SK-N-MC (cell line): ENCODE results near the gene ISG20.
"Not testable (repeated sequence)": the region's sequence is repeated elsewhere in the genome, so short reads cannot be mapped to it uniquely, and the experiment has no call there.

Source experiments
- DNase-seq: peaks from one replicate; pipeline ENCODE4 v3.0.0-alpha.2; 2011; ENCODE audit warnings: low read depth, low spot score
- H3K27ac ChIP-seq: fragments of 200-600 bp; sonication (generic); 2 replicates; pipeline ENCODE4 v1.5.1; 2016; ENCODE audit warnings: mixed run types
- H3K36me3 ChIP-seq: fragments of 200-600 bp; sonication (generic); 2 replicates; pipeline ENCODE4 v1.6.1; 2017; ENCODE audit warnings: antibody characterized with exemption, low read length, mixed read lengths; ENCODE audit not compliant: insufficient read depth
- H3K4me3 ChIP-seq: fragments of 200-600 bp; sonication (generic); 2 replicates; pipeline ENCODE4 v1.5.1; 2016
- H3K9ac ChIP-seq: fragments of 200-600 bp; sonication (generic); 2 replicates; pipeline ENCODE4 v1.8.0; 2017; ENCODE audit warnings: mixed run types, mixed read lengths; ENCODE audit not compliant: insufficient read length
- H3K9me3 ChIP-seq: fragments of 200-600 bp; sonication (generic); 2 replicates; pipeline ENCODE4 v1.6.1; 2017; ENCODE audit warnings: low read depth, mild to moderate bottlenecking, antibody characterized with exemption, low read length, moderate library complexity, mixed read lengths
- EZH2 ChIP-seq: fragments of 200-600 bp; sonication (generic); IDR thresholded peaks from one replicate; pipeline ENCODE4 v1.6.1; 2017; ENCODE audit warnings: antibody characterized with exemption
- FOXP2 ChIP-seq: optimal IDR thresholded peaks from 2 replicates; pipeline ENCODE3; 2011; ENCODE audit warnings: mild to moderate bottlenecking, moderate library complexity; ENCODE audit not compliant: insufficient read depth; ENCODE audit errors: extremely low read length, control extremely low read depth
- POLR2AphosphoS5 ChIP-seq: IDR thresholded peaks from 2 replicates; pipeline ENCODE4 v1.6.1; 2012; ENCODE audit warnings: mild to moderate bottlenecking, low read depth, low read length, borderline replicate concordance

ISG20 gene

DNA sequence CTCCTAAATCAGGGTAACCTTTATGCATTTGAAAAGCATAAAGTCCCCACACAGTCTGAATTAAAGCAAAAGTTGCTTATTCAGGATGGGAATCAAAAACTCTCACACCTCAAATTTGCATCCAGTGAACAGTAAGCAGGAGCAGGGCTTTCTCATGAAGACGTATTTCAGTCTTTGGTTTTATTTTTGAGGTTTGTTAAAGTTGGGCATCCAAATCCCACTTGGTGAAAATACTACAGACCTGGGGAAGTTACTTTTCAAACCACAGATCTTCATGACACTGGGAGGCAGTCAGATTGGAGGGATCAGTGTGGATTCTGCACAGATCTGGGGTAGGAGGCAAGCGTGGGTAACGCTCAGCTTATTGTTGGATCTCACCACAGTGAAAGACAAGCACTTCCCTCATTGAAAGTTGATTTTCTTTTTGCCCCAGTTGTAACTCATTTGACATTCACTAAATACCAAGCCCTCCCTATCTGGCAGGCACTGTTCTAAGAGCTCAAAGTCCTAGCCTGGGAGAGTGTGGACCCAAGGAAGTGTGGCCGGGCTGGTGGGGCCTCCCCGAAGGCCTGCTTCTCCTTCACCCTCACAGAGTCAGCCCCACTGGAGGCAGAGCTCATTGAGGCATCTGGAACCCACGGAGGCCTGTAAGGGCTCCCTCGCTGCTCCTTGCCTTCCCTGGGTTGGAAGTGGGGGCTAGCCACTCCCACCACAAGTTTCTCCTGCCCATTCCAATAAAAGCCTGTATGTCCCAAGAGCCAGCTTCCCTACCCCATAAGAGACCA is 783 bp upstream of the ISG20 start:
- DNase-seq, result no peak
- no peak overlapping the region for H3K27ac ChIP-seq
- H3K9ac ChIP-seq, result peak overlapping the region; percentile 7
- TF ChIP-seq POLR2AphosphoS5 (no peak), FOXP2 (no peak)
- H3K36me3 ChIP-seq, result no peaks in the 10 kb centered on the region
- peak overlapping the region; percentile 77 for H3K4me3 ChIP-seq
- no peaks in the 10 kb centered on the region for H3K9me3 ChIP-seq

DNA sequence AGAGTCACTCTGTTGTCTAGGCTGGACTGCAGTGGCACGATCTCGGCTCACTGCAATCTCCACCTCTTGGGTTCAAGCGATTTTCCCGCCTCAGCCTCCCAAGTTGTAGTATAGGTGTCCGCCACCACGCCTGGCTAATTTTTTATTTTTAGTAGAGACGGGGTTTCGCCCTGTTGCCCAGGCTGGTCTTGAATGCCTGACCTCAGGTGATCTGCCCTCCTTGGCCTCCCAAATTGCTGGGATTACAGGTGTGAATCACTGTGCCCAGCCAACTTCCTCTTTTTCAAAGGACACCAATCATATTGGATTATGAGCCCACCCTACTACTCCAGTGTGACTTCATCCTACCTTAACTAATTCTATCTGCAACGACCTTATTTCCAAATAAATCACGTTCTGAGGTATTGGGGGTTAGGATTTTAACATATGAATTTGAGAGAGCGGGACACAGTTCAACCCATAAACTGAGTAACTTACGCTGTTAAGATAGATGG is 3.2 kb downstream of the ISG20 start:
- Histone ChIP-seq H3K36me3 (no peaks in the 10 kb centered on the region), H3K27ac (no peak overlapping the region)

DNA sequence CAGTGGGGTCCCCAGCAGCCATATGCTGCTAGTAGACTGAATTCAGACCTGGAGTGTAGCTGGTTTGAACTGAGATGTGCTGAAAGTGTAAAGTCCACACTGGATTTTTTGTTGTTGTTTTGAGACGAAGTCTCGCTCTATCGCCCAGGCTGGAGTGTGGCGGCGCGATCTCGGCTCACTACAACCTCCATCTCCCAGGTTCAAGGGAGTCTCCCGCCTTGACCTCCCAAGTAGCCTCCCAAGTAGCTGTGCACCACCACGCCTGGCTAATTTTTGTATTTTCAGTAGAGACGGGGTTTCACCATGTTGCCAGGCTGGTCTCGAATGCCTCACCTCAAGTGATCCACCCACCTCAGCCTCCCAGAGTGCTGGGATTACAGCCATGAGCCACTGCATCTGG is 3.7 kb downstream of the ISG20 start:
- not testable (repeated sequence) for H3K9ac ChIP-seq, H3K36me3 ChIP-seq, H3K4me3 ChIP-seq, H3K27ac ChIP-seq, H3K9me3 ChIP-seq, DNase-seq

More for the DNA sequence above, 3.2 kb downstream of the ISG20 start:
- TF ChIP-seq POLR2AphosphoS5 (no peak), FOXP2 (no peak), EZH2 (no peak)
- no peak for DNase-seq
- H3K9me3 ChIP-seq, result no peaks in the 10 kb centered on the region
- H3K9ac ChIP-seq, result no peak overlapping the region
- no peak overlapping the region for H3K4me3 ChIP-seq

DNA sequence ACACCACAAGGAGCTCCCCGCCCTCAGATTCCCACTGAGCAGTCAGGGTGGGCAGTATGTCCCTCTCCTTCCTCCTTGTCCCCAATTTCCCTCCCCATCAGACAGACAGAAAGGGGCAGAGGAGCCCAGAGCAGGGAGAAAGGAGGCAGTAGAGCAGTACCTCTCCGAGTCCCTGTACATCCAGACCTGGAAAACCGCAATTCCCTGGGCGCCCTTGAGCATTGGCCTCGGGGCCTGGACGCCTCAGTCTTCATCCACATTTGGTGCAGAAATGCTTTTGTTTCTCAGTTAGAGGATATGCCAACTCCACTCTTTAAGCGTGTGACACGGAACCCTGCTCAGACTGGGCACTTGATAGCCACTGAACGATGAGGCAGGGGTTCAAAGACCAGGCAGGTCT is 5.9 kb downstream of the ISG20 start:
- no peak for TF ChIP-seq FOXP2
- no peak for TF ChIP-seq POLR2AphosphoS5
- no peak for TF ChIP-seq EZH2
- Histone ChIP-seq H3K9me3 (no peaks in the 10 kb centered on the region), H3K4me3 (no peak overlapping the region)

DNA sequence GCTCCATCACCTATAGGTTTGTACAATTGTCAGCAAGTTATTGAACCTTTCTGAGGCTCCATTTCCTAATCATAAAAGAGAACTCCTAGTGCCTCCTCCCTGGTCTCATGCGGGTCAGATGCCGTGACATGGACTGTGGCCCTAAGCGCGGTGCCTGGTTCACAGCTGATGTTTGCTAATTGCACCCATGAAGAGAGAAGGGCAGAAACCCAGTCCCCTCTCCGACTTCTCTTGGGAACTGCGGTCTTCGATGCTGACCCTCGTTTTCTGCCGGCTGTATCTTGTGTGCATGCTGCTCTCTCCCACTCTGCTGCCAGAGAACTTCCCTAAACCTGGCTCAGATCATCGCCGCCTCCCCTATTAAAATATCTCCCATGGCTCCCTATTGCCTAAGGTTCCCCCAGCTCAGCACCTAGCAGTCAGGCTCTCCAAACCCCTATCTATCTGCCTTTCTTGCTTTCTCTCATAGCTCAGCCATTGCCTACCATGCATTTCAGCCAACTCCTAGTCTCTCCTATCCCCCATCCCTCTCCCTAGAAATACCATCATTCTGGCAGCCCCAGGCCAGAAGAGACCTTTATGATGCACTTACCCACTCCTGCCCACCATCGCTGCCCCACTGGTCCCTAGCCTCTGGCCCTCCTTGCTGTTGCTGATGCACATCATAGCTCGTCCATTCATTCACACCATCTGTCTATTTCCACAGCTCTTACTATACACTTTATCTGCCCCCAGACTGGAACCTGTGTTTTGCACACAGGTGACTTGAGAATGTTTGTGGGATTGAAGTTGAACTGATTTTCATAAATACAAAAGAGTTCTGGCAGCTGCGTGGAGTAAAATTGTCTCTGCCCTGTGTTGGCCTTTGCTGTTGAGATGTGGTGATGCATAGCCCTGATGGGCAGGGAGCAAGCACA is 6.6 kb downstream of the ISG20 start:
- TF ChIP-seq POLR2AphosphoS5 (no peak), FOXP2 (no peak), EZH2 (no peak)
- H3K9ac ChIP-seq, result no peak overlapping the region
- no peaks in the 10 kb centered on the region for H3K9me3 ChIP-seq
- no peak overlapping the region for H3K27ac ChIP-seq
- H3K4me3 ChIP-seq, result no peak overlapping the region
- no peaks in the 10 kb centered on the region for H3K36me3 ChIP-seq
- no peak for DNase-seq

More for the DNA sequence above, 5.9 kb downstream of the ISG20 start:
- no peaks in the 10 kb centered on the region for H3K36me3 ChIP-seq
- no peak overlapping the region for H3K27ac ChIP-seq
- no peak for DNase-seq
- no peak overlapping the region for H3K9ac ChIP-seq

DNA sequence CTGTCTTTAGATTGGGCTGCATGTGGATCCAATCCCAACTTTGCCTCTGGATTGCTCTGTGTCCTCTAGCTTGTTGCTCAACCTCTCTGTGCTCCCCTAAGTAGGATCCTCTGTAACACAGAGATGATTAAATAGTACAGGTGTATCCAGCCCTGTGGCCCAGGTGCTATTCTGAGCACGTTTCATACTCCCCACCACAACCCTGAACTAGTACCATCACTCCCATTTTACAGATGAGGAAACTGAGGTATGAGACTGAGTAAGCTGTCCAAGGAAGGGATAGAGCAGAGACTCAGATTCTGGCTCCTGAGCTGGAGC is 7.2 kb downstream of the ISG20 start:
- Histone ChIP-seq H3K9ac (no peak overlapping the region), H3K36me3 (no peaks in the 10 kb centered on the region), H3K27ac (no peak overlapping the region), H3K4me3 (no peak overlapping the region), H3K9me3 (no peaks in the 10 kb centered on the region)
- no peak for TF ChIP-seq FOXP2
- TF ChIP-seq EZH2, result no peak
- no peak for TF ChIP-seq POLR2AphosphoS5
- DNase-seq, result no peak

DNA sequence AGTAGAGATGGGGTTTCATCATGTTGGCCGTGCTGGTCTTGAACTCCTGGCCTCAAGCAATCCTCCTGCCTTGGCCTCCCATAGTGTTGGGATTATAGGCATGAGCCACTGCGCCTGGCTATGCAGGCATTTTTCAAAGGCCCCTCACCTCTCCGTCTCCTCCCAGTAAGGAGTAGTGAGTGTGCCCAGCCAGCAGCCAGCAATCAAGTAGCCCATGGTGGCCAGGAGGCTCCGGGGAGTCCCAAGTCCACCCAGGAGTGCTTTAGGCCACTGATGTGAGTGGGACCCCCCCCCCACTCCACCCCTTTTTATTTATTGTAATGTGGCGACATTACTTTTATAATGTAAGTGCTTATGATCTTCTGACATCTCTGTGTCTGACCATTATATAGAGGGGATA is 8.1 kb downstream of the ISG20 start:
- no peak for DNase-seq
- Histone ChIP-seq H3K27ac (no peak overlapping the region), H3K4me3 (no peak overlapping the region), H3K9me3 (no peaks in the 10 kb centered on the region), H3K36me3 (no peaks in the 10 kb centered on the region), H3K9ac (no peak overlapping the region)
- TF ChIP-seq FOXP2, result no peak
- TF ChIP-seq POLR2AphosphoS5, result no peak
- TF ChIP-seq EZH2, result no peak

DNA sequence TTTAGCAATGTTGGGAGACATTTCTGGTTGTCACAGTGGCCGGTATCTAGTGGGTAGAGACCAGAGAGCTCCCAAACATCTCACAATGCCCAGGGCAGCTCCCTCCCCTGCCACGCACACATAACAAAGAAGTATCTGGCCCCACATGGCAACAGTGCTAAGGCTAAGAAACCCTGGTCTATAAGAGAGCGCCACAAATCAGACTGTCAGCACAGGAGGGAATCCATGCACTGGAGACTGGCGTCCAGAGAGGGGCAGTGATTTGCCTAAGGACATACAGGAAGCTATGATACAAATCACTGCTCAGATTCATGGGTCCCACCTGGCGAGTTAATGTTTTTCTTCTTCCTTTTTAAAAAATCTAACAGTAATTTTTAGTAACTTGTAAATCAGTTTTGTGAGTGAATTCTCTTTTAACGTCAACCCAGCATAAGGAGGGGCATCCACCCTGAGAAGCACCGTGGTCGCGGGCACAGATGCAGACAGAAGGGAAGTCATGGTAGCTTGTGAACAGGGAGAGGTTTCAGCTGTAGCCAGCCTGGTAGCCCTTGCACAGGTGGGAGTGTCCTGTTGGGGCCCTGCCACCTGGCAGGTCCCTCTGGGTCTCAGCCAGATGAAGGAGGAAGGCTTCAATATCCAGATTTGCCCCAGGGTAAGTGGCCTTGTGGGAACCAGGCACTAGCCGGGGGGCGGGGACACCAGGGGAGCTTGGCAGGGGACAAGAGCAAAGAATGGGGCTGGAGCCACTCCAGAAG is 8.7 kb downstream of the ISG20 start:
- H3K9ac ChIP-seq, result no peak overlapping the region
- H3K27ac ChIP-seq, result no peak overlapping the region
- no peaks in the 10 kb centered on the region for H3K36me3 ChIP-seq
- no peak overlapping the region for H3K4me3 ChIP-seq
- no peak for DNase-seq
- TF ChIP-seq FOXP2 (no peak), EZH2 (no peak), POLR2AphosphoS5 (no peak)
- no peaks in the 10 kb centered on the region for H3K9me3 ChIP-seq
